ENCODE data around the gene DNAH14. TPM values are rescaled to one million over a fixed set of nuclear protein-coding genes. Genes with fewer than 3 reads are reported as not detected.
"Not testable (repeated sequence)": the region's sequence is repeated elsewhere in the genome, so short reads cannot be mapped to it uniquely, and the experiment has no call there.

DNAH14 gene
- polyA plus RNA-seq, 4 donors = 1.4 to 12.9 (median 3.9) TPM; not detected in 1

GRCh38 chr1:225374996-225375395 lies 445.5 kb downstream of the DNAH14 start:
- DNase-seq = no peak
- no peak overlapping the region for H3K27ac ChIP-seq (ENCODE audit: low read depth in 1 of 3, low read length in 2 of 3)
- FAIRE-seq = no peak
- H3K27me3 ChIP-seq (ENCODE audit: control insufficient read depth in 3 of 3, insufficient read depth in 3 of 3, low read length in 3 of 3) = no peaks in the 10 kb centered on the region
- no peaks in the 10 kb centered on the region for H3K9me3 ChIP-seq (ENCODE audit: control insufficient read depth in 2 of 2, insufficient read depth in 1 of 2, low read depth in 1 of 2, low read length in 1 of 2)
- no peaks in the 10 kb centered on the region for H3K36me3 ChIP-seq (ENCODE audit: control insufficient read depth in 3 of 3, insufficient read depth in 2 of 3, low read depth in 1 of 3, low read length in 3 of 3)
- no peaks in the 10 kb centered on the region for H3K4me1 ChIP-seq (ENCODE audit: control insufficient read depth in 3 of 3, insufficient read depth in 2 of 3, low read depth in 1 of 3, low read length in 2 of 3)
- no peak overlapping the region for H3K4me3 ChIP-seq (ENCODE audit: low read depth in 1 of 3, low read length in 3 of 3)
- WGBS, 3 donors = 80 to 94% (median 94%) methylated on average over 4 of the region's 4 CpGs

DNA sequence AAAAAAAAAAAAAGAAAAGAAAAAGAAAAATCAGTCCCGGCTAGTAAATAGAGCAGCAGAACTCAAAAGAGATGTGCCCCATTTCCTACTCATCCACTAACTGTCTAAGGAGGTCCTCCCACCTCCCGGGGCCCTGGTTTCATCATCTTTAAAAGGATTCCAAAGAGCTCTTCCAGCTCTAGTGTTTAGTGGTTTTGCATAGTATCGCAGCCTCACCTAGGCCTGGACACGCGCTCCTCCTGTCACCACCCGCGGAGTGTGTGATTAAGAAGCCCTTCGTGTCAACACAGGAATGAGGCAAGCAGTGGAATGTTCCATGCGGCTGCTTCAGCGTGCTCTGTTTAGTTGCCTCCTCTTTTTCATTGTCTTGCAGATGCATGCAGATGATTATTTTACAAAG lies 449.4 kb downstream of the DNAH14 start:
- no peaks in the 10 kb centered on the region for H3K9me3 ChIP-seq (ENCODE audit: control insufficient read depth in 2 of 2, insufficient read depth in 1 of 2, low read depth in 1 of 2, low read length in 1 of 2)
- no peak overlapping the region for H3K4me3 ChIP-seq (ENCODE audit: low read depth in 1 of 3, low read length in 3 of 3)
- H3K27me3 ChIP-seq (ENCODE audit: control insufficient read depth in 3 of 3, insufficient read depth in 3 of 3, low read length in 3 of 3) = no peaks in the 10 kb centered on the region
- FAIRE-seq (no peak), DNase-seq (no peak)
- no peaks in the 10 kb centered on the region for H3K4me1 ChIP-seq (ENCODE audit: control insufficient read depth in 3 of 3, insufficient read depth in 2 of 3, low read depth in 1 of 3, low read length in 2 of 3)
- WGBS, 3 donors = 67 to 79% (median 72%) methylated on average over 10 of the region's 10 CpGs
- H3K27ac ChIP-seq (ENCODE audit: low read depth in 1 of 3, low read length in 2 of 3) = no peak overlapping the region
- H3K36me3 ChIP-seq (ENCODE audit: control insufficient read depth in 3 of 3, insufficient read depth in 2 of 3, low read depth in 1 of 3, low read length in 3 of 3) = no peaks in the 10 kb centered on the region

- DNase-seq (no peak), FAIRE-seq (no peak)
- Histone ChIP-seq H3K4me3 (ENCODE audit: low read depth in 1 of 3, low read length in 3 of 3) (no peak overlapping the region), H3K4me1 (ENCODE audit: control insufficient read depth in 3 of 3, insufficient read depth in 2 of 3, low read depth in 1 of 3, low read length in 2 of 3) (no peaks in the 10 kb centered on the region), H3K9me3 (ENCODE audit: control insufficient read depth in 2 of 2, insufficient read depth in 1 of 2, low read depth in 1 of 2, low read length in 1 of 2) (no peaks in the 10 kb centered on the region), H3K36me3 (ENCODE audit: control insufficient read depth in 3 of 3, insufficient read depth in 2 of 3, low read depth in 1 of 3, low read length in 3 of 3) (no peaks in the 10 kb centered on the region), H3K27me3 (ENCODE audit: control insufficient read depth in 3 of 3, insufficient read depth in 3 of 3, low read length in 3 of 3) (no peaks in the 10 kb centered on the region), H3K27ac (ENCODE audit: low read depth in 1 of 3, low read length in 2 of 3) (no peak overlapping the region)
- WGBS, 3 donors = 77 to 90% (median 83%) methylated on average over 1 of the region's 1 CpG
Observed at GRCh38 chr1:225380691-225381090, 451.2 kb downstream of the DNAH14 start.

GRCh38 chr1:225386860-225387259 lies 457.4 kb downstream of the DNAH14 start:
- H3K36me3 ChIP-seq (ENCODE audit: control insufficient read depth in 3 of 3, insufficient read depth in 2 of 3, low read depth in 1 of 3, low read length in 3 of 3); H3K4me1 ChIP-seq (ENCODE audit: control insufficient read depth in 3 of 3, insufficient read depth in 2 of 3, low read depth in 1 of 3, low read length in 2 of 3); H3K9me3 ChIP-seq (ENCODE audit: control insufficient read depth in 2 of 2, insufficient read depth in 1 of 2, low read depth in 1 of 2, low read length in 1 of 2); FAIRE-seq; H3K27ac ChIP-seq (ENCODE audit: low read depth in 1 of 3, low read length in 2 of 3); H3K4me3 ChIP-seq (ENCODE audit: low read depth in 1 of 3, low read length in 3 of 3); H3K27me3 ChIP-seq (ENCODE audit: control insufficient read depth in 3 of 3, insufficient read depth in 3 of 3, low read length in 3 of 3); DNase-seq: not testable (repeated sequence)
- WGBS, 3 donors = 88 to 92% (median 91%) methylated on average over 3 of the region's 3 CpGs

DNA sequence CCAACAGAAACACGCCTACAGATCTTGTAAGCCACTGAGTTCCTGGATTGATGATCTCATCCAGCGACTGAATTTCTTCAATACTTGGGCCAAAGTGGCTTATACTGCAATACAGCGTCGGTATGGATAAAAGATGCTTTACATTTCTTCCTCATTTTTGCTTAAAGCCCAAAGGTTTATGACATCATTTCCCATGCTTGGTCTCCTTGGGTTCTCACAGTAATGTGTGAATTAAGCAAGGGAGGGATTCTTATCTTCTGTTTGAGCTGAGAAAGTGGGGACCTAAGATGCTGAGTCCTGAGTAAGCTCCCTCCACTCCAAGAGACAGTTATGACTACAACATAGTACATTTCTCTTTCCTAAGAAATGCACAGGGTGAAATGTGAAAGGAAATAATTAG lies 458.9 kb downstream of the DNAH14 start:
- FAIRE-seq (no peak), DNase-seq (no peak)
- Histone ChIP-seq H3K27me3 (ENCODE audit: control insufficient read depth in 3 of 3, insufficient read depth in 3 of 3, low read length in 3 of 3) (no peaks in the 10 kb centered on the region), H3K27ac (ENCODE audit: low read depth in 1 of 3, low read length in 2 of 3) (no peak overlapping the region), H3K36me3 (ENCODE audit: control insufficient read depth in 3 of 3, insufficient read depth in 2 of 3, low read depth in 1 of 3, low read length in 3 of 3) (peaks cover 0 to 4% (median 0%) of the 10 kb centered on the region in 3 donors), H3K9me3 (ENCODE audit: control insufficient read depth in 2 of 2, insufficient read depth in 1 of 2, low read depth in 1 of 2, low read length in 1 of 2) (no peaks in the 10 kb centered on the region), H3K4me1 (ENCODE audit: control insufficient read depth in 3 of 3, insufficient read depth in 2 of 3, low read depth in 1 of 3, low read length in 2 of 3) (no peaks in the 10 kb centered on the region), H3K4me3 (ENCODE audit: low read depth in 1 of 3, low read length in 3 of 3) (no peak overlapping the region)
- 75 to 87% (median 85%) methylated on average over 4 of the region's 4 CpGs for WGBS, 3 donors

DNA sequence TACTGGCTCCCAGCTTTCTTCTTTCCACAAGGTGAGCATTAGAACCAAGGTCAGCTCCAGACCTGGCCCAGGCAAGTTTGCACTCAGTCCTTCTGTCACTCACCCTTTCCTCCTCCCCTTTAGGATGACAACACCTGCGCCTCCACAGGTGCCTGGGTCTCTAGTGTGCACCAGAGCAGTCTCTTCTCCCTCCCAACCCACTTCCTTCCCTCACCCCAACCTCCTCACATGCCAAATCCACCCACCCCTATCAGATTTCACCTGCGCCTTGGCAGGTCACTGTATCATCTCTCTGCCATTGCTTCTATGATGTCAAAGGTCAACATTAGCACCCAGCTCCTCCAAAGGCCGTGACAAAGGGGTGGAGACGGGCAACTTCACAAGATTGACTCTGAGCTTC lies 460.4 kb downstream of the DNAH14 start:
- no peak overlapping the region for H3K27ac ChIP-seq (ENCODE audit: low read depth in 1 of 3, low read length in 2 of 3)
- FAIRE-seq = no peak
- H3K27me3 ChIP-seq (ENCODE audit: control insufficient read depth in 3 of 3, insufficient read depth in 3 of 3, low read length in 3 of 3) = no peaks in the 10 kb centered on the region
- H3K4me1 ChIP-seq (ENCODE audit: control insufficient read depth in 3 of 3, insufficient read depth in 2 of 3, low read depth in 1 of 3, low read length in 2 of 3) = no peaks in the 10 kb centered on the region
- H3K4me3 ChIP-seq (ENCODE audit: low read depth in 1 of 3, low read length in 3 of 3) = no peak overlapping the region
- no peak for DNase-seq
- peaks cover 0 to 4% (median 0%) of the 10 kb centered on the region in 3 donors for H3K36me3 ChIP-seq (ENCODE audit: control insufficient read depth in 3 of 3, insufficient read depth in 2 of 3, low read depth in 1 of 3, low read length in 3 of 3)
- no peaks in the 10 kb centered on the region for H3K9me3 ChIP-seq (ENCODE audit: control insufficient read depth in 2 of 2, insufficient read depth in 1 of 2, low read depth in 1 of 2, low read length in 1 of 2)
- WGBS, 3 donors = 67 to 82% (median 77%) methylated on average over 4 of the region's 4 CpGs

DNA sequence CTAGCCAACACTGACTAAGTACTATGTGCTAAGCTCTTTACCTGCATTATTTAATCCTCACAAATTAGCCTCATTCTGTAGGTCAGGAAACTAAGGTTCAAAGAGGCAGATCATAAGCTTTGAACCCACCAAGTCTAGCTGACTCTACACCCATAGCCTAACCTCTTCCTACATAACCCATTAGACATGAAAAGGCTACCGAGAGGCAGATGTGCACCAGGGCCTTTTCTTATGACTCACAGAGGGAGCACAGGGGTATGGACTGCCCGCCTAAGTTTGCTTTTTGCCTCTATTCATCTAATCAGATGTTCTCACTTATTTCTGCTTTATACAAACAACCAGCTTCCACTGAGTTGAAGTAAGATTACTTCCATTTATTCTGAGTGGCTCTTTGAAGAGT lies 466.9 kb downstream of the DNAH14 start:
- Histone ChIP-seq H3K9me3 (ENCODE audit: control insufficient read depth in 2 of 2, insufficient read depth in 1 of 2, low read depth in 1 of 2, low read length in 1 of 2) (no peaks in the 10 kb centered on the region), H3K36me3 (ENCODE audit: control insufficient read depth in 3 of 3, insufficient read depth in 2 of 3, low read depth in 1 of 3, low read length in 3 of 3) (peaks cover 3 to 16% (median 6%) of the 10 kb centered on the region in 3 donors), H3K4me1 (ENCODE audit: control insufficient read depth in 3 of 3, insufficient read depth in 2 of 3, low read depth in 1 of 3, low read length in 2 of 3) (no peaks in the 10 kb centered on the region), H3K4me3 (ENCODE audit: low read depth in 1 of 3, low read length in 3 of 3) (no peak overlapping the region), H3K27me3 (ENCODE audit: control insufficient read depth in 3 of 3, insufficient read depth in 3 of 3, low read length in 3 of 3) (no peaks in the 10 kb centered on the region), H3K27ac (ENCODE audit: low read depth in 1 of 3, low read length in 2 of 3) (no peak overlapping the region)
- FAIRE-seq (no peak), DNase-seq (no peak)
- WGBS, 3 donors = 80 to 91% (median 82%) methylated on average over 2 of the region's 2 CpGs

- no peaks in the 10 kb centered on the region for H3K27me3 ChIP-seq (ENCODE audit: control insufficient read depth in 3 of 3, insufficient read depth in 3 of 3, low read length in 3 of 3)
- FAIRE-seq (no peak), DNase-seq (no peak)
- H3K36me3 ChIP-seq (ENCODE audit: control insufficient read depth in 3 of 3, insufficient read depth in 2 of 3, low read depth in 1 of 3, low read length in 3 of 3) = peaks cover 6 to 23% (median 18%) of the 10 kb centered on the region in 3 donors
- 92 to 94% (median 93%) methylated on average over 5 of the region's 5 CpGs for WGBS, 3 donors
- H3K4me1 ChIP-seq (ENCODE audit: control insufficient read depth in 3 of 3, insufficient read depth in 2 of 3, low read depth in 1 of 3, low read length in 2 of 3) = no peaks in the 10 kb centered on the region
- H3K27ac ChIP-seq (ENCODE audit: low read depth in 1 of 3, low read length in 2 of 3) = no peak overlapping the region
- H3K9me3 ChIP-seq (ENCODE audit: control insufficient read depth in 2 of 2, insufficient read depth in 1 of 2, low read depth in 1 of 2, low read length in 1 of 2) = no peaks in the 10 kb centered on the region
- H3K4me3 ChIP-seq (ENCODE audit: low read depth in 1 of 3, low read length in 3 of 3) = no peak overlapping the region
Observed at GRCh38 chr1:225400968-225401367, 471.5 kb downstream of the DNAH14 start.

GRCh38 chr1:225406976-225407725 lies 477.7 kb downstream of the DNAH14 start:
- H3K27ac ChIP-seq (ENCODE audit: low read depth in 1 of 3, low read length in 2 of 3) = no peak overlapping the region
- 98 to 99% (median 98%) methylated on average over 8 of the region's 8 CpGs for WGBS, 3 donors
- no peaks in the 10 kb centered on the region for H3K27me3 ChIP-seq (ENCODE audit: control insufficient read depth in 3 of 3, insufficient read depth in 3 of 3, low read length in 3 of 3)
- no peak for DNase-seq
- FAIRE-seq = no peak
- H3K4me1 ChIP-seq (ENCODE audit: control insufficient read depth in 3 of 3, insufficient read depth in 2 of 3, low read depth in 1 of 3, low read length in 2 of 3) = peaks cover 0 to under 1% (median 0%) of the 10 kb centered on the region in 3 donors
- H3K4me3 ChIP-seq (ENCODE audit: low read depth in 1 of 3, low read length in 3 of 3) = no peak overlapping the region
- H3K36me3 ChIP-seq (ENCODE audit: control insufficient read depth in 3 of 3, insufficient read depth in 2 of 3, low read depth in 1 of 3, low read length in 3 of 3) = peaks cover 7 to 31% (median 15%) of the 10 kb centered on the region in 3 donors
- no peaks in the 10 kb centered on the region for H3K9me3 ChIP-seq (ENCODE audit: control insufficient read depth in 2 of 2, insufficient read depth in 1 of 2, low read depth in 1 of 2, low read length in 1 of 2)

Measured in small intestine (tissue), 7 donors.